ENCODE measurements around the gene DGKZ. TPM values are rescaled to one million over a fixed set of nuclear protein-coding genes. Genes with fewer than 3 reads are reported as not detected.

Gene DGKZ, protein sequence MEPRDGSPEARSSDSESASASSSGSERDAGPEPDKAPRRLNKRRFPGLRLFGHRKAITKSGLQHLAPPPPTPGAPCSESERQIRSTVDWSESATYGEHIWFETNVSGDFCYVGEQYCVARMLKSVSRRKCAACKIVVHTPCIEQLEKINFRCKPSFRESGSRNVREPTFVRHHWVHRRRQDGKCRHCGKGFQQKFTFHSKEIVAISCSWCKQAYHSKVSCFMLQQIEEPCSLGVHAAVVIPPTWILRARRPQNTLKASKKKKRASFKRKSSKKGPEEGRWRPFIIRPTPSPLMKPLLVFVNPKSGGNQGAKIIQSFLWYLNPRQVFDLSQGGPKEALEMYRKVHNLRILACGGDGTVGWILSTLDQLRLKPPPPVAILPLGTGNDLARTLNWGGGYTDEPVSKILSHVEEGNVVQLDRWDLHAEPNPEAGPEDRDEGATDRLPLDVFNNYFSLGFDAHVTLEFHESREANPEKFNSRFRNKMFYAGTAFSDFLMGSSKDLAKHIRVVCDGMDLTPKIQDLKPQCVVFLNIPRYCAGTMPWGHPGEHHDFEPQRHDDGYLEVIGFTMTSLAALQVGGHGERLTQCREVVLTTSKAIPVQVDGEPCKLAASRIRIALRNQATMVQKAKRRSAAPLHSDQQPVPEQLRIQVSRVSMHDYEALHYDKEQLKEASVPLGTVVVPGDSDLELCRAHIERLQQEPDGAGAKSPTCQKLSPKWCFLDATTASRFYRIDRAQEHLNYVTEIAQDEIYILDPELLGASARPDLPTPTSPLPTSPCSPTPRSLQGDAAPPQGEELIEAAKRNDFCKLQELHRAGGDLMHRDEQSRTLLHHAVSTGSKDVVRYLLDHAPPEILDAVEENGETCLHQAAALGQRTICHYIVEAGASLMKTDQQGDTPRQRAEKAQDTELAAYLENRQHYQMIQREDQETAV
- total RNA-seq = 10 to 100 TPM; 38.5 to 53.1 (median 45.7) TPM

DNA sequence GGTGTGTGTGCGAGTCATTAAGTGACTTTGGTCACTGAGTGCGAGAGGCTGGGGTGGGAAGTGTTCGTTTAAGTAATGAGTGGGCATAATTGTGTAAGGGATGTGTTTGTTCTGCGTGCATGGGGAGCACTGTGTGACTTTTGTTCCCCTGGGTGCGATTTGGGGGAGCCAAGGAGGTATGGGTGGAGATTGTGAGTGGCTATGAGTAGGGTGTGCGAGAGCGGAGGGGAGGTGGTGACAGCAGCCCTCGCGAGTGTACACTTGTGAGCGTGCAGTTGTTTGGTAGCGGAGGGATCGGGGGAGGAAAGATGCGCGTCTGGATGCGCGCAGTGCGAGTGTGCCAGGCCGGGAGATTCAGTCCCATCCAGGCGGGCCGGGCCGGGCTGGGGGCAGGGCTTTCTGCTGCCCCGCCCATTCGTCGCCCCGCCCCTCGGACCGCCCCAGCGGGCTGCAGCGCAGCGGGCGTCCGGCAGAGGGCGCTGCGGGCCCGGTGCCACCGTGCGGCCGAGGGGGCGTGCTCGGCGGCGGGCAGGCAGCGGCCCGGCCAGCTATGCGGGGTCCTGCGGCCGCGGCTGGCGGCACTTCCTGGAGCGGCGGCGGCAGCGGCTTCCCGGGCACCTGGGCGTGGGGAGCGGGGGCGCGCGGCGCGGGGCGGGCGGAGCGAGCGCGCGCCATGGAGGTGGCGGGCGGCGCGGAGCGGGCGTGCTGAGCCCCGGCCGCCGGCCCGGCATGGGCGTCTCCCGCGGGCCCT is at the start of gene DGKZ:
TSS of gene DGKZ (plus strand) at position 578 of the 751 bp plus-strand sequence. CDS start 197 bp downstream, outside the sequence.
- peak in 1 of 4 donors; percentile 60 for TF ChIP-seq POLR2A (IDR thresholded peaks at IDR 0.05)
- TF ChIP-seq, protein P1, sequence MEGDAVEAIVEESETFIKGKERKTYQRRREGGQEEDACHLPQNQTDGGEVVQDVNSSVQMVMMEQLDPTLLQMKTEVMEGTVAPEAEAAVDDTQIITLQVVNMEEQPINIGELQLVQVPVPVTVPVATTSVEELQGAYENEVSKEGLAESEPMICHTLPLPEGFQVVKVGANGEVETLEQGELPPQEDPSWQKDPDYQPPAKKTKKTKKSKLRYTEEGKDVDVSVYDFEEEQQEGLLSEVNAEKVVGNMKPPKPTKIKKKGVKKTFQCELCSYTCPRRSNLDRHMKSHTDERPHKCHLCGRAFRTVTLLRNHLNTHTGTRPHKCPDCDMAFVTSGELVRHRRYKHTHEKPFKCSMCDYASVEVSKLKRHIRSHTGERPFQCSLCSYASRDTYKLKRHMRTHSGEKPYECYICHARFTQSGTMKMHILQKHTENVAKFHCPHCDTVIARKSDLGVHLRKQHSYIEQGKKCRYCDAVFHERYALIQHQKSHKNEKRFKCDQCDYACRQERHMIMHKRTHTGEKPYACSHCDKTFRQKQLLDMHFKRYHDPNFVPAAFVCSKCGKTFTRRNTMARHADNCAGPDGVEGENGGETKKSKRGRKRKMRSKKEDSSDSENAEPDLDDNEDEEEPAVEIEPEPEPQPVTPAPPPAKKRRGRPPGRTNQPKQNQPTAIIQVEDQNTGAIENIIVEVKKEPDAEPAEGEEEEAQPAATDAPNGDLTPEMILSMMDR (IDR thresholded peaks at IDR 0.05) = peak; percentile 50 to 100 (median 99)
- intact Hi-C loops (cut with DNase I) = no loop called here
- DNase-seq = no peak
- Histone ChIP-seq H3K36me3 (no peaks in the 10 kb centered on the region), H3K27ac (peak within 1 kb of the TSS; percentile 80 to 88 (median 82)), H3K27me3 (no peaks in the 10 kb centered on the region), H3K9me3 (no peaks in the 10 kb centered on the region), H3K4me3 (peak within 1 kb of the TSS; percentile 53 to 94 (median 84)), H3K4me1 (peaks cover 52 to 86% (median 66%) of the 10 kb centered on the region in 3 donors)
- 4 to 9% methylated on average over 17 to 26 of the region's 80 CpGs for WGBS, 2 donors

DNA sequence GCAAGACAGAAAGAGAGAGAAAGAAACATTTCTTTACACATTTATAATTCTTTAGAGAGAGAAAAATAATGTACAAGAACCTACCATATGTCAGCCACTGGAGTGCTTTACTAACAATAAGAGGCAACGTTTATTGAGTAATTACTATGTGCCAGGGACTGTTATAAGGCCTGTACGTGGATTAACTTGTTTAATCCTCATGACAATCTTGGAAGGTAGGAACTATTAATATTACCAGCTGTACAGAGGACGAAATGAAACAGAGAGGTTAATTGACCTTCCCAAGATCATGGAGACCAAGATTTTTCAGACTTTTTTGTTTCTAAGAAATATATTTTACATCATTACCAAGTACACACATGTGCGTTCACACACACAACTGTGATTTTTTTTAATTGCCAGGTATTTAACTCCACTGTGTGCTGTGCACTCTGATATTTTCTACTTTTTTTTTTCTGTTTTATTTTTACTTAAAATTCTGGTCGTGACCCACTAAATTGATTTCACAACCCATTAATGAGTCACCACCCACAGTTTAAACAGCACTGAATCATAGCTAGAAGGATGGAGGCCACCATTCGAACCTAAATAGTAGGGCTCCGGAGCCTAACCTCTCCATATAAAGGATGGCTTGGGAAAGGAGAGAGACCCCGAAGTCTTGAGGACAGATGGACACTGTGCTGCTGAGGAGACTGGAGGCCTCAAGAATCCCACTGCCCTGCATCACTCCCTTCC is 48.4 kb upstream of the DGKZ start:
- 37 to 50% methylated on average over 8 of the region's 8 CpGs for WGBS, 2 donors
- no peaks in the 10 kb centered on the region for H3K9me3 ChIP-seq
- peaks cover 18 to 40% (median 23%) of the 10 kb centered on the region in 3 donors for H3K4me1 ChIP-seq
- TF ChIP-seq, protein P1 (IDR thresholded peaks at IDR 0.05) = no peak
- TF ChIP-seq POLR2A (IDR thresholded peaks at IDR 0.05) = no peak
- no peak overlapping the region for H3K4me3 ChIP-seq
- H3K27ac ChIP-seq = peak overlapping the region in 3 of 4 donors; percentile 4 to 58 (median 40)
- intact Hi-C loops (cut with DNase I) = no loop called here
- H3K36me3 ChIP-seq = no peaks in the 10 kb centered on the region
- no peak for DNase-seq
- H3K27me3 ChIP-seq = peaks cover 0 to 36% (median 2%) of the 10 kb centered on the region in 4 donors

DNA sequence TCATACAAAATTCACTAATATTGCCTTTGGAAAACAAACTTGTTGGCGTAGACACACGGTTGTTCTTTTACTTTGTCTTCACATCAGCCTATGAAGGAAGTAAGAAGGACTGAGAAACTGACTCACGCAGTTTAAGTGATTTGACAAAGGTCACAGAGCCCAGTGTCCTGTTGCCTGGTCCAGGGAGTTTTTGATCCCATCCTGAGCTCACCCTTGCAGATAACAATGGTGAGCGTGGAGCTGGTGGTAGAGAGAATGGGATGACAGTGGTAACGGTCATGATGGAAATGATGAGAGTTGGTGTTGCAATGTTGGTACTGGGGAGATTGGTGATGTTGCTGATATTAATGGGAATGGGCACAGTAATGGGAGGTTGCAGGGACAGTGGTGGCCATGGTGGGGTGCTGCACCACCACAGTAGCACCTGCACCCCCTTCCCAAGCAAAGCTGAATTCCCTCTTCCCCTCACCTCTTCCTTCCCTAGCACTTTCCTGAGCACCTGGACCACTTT is 47.8 kb upstream of the DGKZ start:
- peaks cover 18 to 33% (median 23%) of the 10 kb centered on the region in 3 donors for H3K4me1 ChIP-seq
- H3K27ac ChIP-seq = peak overlapping the region in 2 of 4 donors; percentile 40 to 58
- TF ChIP-seq POLR2A (IDR thresholded peaks at IDR 0.05) = no peak
- TF ChIP-seq, protein P1 (IDR thresholded peaks at IDR 0.05) = no peak
- intact Hi-C loops (cut with DNase I) = no loop called here
- no peaks in the 10 kb centered on the region for H3K9me3 ChIP-seq
- H3K4me3 ChIP-seq = no peak overlapping the region
- no peak for DNase-seq
- 44 to 65% methylated on average over 4 to 5 of the region's 5 CpGs for WGBS, 2 donors
- H3K36me3 ChIP-seq = no peaks in the 10 kb centered on the region
- peaks cover 0 to 36% (median 2%) of the 10 kb centered on the region in 4 donors for H3K27me3 ChIP-seq

DNA sequence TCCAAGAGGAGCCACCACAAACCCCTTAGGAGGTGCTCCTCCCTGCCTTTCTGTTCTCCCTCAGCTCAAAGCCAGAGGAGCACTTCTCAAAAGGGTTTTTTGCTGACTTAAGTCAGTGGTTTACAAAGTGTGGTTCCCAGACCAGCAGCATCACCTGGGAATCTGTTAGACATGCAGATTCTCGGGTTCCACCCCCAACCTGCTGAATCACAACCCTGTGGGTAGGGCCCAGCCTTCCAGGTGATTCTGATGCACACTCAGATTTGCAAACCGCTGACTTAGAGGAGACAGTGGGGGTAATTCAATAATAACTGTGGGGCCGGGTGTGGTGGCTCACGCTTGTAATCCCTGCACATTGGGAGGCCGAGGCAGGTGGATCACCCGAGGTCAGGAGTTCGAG is 47.0 kb upstream of the DGKZ start:
- 45% methylated on average over 2 of the region's 7 CpGs; no CpG with 5 or more reads in 1 of the 2 donors for WGBS, 2 donors
- intact Hi-C loops (cut with DNase I) = no loop called here
- H3K36me3 ChIP-seq = no peaks in the 10 kb centered on the region
- H3K27ac ChIP-seq = no peak overlapping the region
- H3K9me3 ChIP-seq = no peaks in the 10 kb centered on the region
- DNase-seq = no peak
- peaks cover 0 to 29% (median 2%) of the 10 kb centered on the region in 4 donors for H3K27me3 ChIP-seq
- TF ChIP-seq, protein P1 (IDR thresholded peaks at IDR 0.05) = no peak
- no peak for TF ChIP-seq POLR2A (IDR thresholded peaks at IDR 0.05)
- H3K4me1 ChIP-seq = peaks cover 12 to 26% (median 18%) of the 10 kb centered on the region in 3 donors
- no peak overlapping the region for H3K4me3 ChIP-seq
